IPS-11a (cell line): ENCODE measurements around the gene FA2H.
"Not testable (repeated sequence)": the region's sequence is repeated elsewhere in the genome, so short reads cannot be mapped to it uniquely, and the experiment has no call there.

Experiments
- H3K4me3 ChIP-seq: one replicate; pipeline ENCODE4 v1.5.1; 2013; ENCODE audit warnings: low read depth, low read length, control low read depth

Gene FA2H

DNA sequence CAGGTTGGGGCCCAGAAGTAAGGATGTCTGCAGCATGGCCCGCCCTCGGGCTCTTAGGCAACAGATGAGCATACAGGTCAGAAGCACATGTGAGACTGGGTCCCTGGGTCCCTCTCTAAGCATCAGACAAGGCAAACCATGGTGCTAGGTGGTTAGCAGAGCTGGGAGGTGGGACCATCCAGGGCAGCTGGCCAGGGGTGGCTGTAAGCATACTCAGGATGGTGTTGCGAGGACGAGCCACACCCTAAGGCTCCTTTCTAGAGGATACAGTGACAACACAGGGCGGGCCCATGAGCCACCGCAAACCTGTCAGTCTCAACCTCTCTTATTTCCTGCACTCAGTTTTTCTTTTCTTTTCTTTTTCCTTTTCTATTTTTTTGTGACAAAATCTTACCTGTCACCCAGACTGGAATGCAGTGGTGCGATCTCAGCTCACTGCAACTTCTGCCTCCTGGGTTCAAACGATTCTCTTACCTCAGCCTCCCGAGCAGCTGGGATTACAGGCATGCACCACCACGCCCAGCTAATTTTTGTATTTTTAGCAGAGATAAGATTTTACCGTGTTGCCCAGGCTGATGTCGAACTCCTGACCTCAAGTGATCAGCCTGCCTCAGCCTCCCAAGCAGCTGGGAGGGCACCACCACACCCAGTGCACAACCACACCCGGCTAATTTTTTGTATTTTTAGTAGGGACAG is 3.6 kb downstream of the FA2H start:
- H3K4me3 ChIP-seq, result no peak overlapping the region

DNA sequence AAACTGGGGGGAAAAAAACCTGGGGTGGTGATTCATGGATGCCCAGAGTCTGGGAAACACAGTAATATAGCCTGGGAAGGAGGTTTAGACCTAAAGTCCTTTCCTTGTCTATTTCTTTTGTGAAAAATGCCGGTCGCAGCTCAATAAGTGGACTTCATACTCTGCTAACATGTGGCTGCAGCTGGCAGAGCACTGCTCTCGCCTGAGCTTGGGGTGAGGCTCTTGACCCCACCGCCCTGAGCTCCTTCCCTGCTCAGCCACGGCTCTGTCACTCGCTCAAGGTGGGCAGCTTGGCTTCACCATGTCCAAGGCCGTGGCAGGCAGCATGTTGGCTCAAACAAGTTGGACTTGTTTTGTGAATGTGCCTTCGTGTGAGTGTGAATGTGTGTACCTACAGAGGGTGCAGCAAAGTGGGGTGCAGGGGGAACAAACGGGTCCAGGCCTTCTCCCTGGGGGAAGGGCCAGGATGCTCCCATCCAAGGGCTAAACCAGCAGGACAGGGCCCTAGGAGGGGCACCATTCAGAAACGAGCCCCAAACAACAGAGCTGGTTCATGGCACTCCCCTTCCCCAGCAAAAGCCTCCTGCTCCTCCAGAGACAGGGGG is 4.9 kb downstream of the FA2H start:
- no peak overlapping the region for H3K4me3 ChIP-seq

DNA sequence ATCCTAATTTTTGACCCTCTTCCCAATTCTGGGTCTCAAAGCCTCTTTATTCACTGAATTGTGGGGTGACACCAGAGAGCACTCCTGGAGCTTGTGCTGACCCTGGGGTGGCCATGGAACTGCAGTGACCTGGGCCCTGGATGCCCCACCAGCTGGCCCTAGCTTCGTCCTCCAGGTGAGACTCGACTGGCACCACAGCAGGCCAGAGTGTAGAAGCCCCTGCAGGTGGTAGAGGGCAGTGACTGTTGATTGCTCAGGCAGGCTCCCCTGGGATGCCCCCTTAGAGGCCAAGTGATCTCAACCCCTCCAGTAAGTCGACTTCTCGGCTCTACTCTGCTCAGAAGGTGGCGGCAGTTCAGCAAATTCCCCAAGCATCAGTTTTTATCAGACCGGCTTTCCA is 6.4 kb downstream of the FA2H start:
- no peak overlapping the region for H3K4me3 ChIP-seq

DNA sequence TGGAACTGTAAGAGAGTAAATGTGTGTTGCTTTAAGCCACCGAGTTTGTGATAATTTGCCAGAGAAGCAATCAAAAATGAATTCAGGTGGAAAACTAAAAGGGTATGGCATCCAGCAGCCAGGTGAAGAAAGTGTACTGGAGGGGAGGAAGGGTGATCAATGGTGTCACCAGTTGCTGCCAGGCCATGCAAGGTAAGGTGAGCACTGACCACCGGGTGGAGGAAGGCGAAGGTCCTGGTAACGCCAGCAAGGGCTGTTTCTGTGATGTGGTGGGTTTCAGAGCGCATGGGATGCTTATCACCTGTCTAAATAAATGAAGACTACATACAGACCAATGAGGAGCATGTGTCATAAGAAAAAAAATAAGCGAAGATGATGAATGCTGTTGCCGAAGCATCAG is 6.9 kb downstream of the FA2H start:
- H3K4me3 ChIP-seq, result no peak overlapping the region

DNA sequence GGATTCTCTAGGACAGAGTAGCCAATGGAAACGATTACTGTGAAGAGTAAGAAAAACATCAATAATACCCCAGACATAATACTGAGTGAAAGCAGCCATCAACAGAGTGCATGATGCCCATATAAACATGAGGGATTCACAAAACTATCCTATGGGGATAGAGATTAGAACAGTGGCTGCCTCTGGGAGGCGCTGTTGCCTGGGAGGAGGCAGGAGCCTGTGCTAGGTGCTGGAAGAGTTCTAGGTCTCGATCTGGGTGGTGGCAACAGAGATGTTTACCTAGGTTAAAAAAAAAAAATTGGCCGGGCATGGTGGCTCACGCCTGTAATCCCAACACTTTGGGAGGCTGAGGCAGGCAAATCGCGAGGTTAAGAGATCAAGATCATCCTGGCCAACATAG is 7.9 kb downstream of the FA2H start:
- no peak overlapping the region for H3K4me3 ChIP-seq

DNA sequence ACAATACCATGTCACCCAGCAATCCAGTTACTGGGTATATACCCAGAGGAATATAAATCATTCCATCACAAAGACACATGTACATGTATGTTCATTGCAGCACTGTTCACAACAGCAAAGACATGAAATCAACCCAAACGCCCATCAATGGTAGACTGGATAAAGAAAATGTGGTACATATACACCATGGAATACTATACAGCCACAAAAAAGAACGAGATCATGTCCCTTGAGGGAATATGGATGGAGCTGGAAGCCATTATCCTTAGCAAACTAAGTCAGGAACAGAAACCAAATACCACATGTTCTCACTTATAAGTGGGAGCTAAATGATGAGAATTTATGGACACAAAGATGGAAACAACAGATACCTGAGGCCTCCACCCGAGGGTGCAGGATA is 10.4 kb downstream of the FA2H start:
- not testable (repeated sequence) for H3K4me3 ChIP-seq

DNA sequence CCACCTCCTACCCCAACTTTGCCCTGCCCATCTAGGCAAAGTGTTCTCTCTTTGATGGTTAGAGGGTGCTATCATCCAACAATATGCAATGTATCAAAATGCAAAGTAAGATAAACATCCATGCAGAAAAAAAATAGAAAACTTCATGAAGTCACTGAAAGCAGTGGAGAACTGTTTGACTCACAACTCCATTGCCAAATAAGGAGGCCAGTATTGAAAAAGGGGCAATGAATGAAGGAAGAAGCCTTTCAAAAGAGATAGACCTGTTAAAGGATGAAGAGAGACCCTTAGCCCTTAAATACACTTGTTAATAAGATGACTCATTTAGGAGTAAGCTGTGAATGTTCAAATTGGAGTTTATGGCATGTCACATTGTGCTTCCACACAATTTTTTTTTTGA is 13.0 kb downstream of the FA2H start:
- H3K4me3 ChIP-seq, result no peak overlapping the region

DNA sequence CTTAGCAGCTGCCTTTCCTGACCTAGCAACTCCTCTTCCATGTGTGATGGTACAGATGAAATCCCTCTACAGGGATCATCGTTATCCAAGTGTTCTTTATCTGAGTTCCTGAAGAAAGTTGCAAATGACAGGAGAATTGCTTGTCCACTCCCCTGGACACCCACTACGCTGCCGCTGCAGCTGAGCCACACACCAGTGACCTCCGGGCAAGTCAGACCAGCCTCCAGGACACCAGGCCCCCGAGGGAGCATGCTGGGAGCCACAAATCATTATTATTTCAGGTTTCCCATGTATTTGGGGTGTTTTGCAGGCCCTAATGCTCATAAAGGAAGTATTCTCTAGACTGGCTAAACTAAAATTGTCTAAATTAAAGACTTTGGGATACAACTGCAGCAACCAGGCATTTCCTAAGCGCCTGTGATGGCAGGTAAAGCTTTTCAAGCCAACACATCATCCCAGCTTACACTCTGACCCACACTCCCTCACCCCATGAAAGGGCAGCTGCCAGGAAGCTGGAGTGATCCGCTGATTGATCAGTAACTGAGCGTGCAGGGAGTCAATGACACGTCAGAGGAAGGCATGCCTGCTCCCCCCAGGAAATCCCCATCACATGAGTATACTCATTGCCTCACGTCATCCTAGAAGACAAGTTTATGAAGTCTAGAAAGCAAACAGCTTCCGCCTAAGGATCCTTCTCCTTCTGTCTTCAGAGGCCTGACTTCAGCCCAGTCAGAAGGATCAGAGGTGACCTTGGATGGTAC is 14.4 kb downstream of the FA2H start:
- H3K4me3 ChIP-seq, result no peak overlapping the region

DNA sequence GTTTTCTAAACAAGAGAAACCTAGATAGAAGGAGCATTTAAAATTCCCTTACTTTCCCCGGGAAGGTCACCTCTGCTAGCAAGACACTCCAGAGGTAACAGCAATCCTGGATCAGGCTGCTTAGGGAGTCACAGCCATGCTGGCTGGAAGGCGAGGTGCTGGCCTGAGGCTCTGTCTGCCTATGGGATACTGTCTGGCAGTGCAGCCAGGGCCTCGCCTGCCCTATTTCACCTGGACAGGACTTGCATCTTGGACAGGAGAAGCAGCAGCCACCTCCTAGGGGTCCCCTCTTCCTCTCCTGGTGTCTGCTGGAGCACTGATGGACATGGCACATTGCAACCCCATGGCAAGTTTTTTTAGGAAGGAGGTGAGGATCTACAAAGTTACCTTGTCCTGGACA is 15.1 kb downstream of the FA2H start:
- no peak overlapping the region for H3K4me3 ChIP-seq

DNA sequence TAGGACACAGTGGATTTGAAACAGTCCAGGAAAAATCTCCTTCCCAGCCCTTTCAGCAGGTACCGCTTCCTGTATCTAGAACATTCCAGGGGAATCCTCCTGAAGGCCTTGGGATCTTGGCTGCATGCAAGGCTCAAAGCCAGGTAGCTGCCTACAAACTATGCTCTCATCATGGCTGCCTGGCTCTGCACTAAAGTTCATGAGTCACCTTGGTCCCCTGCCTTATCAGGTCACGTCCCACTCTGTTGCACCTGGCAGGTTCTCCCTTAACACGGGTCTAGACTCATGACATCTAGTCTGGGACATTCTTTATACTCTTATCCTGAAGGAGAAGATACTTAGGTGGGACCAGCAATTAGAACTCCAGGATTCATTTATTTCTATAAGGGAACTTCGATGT is 15.8 kb downstream of the FA2H start:
- no peak overlapping the region for H3K4me3 ChIP-seq

DNA sequence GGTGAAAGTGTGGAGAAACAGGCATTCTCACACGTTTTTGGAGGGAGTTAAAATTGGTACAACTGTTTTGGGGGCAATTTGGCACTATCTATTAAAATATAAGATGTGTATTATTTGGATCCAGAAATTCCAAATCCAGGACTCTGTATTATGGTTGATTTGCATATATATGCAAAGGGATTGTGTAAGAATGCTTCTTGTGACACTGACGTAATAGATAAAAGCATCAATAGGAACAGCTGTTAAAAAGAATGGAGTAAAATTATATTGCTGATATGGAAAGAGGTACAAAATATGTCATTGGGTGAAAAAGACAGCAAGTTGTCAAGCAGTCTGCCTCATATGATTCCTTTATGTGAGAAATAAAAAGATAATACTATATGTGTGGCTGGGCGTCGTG is 17.3 kb downstream of the FA2H start:
- no peak overlapping the region for H3K4me3 ChIP-seq

DNA sequence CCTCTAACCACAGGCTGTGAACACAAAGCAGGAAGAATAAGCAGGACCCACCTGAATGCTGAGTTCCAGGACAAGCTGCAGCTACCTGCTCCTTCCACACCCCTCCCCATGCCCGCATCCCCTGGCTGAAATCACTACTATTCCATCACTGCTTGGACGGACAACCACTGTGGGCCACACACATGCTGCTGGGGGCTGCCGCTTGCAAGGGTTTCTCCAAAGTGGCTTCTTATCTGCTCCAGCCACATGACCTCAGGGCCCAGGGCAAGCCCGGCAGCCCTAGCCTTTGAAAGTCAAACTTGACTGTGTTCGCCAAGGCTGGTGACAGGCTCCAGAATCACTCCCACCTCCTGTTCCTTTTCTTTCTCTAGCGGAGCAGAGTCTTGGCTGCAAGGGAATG is 18.4 kb downstream of the FA2H start:
- H3K4me3 ChIP-seq, result no peak overlapping the region

DNA sequence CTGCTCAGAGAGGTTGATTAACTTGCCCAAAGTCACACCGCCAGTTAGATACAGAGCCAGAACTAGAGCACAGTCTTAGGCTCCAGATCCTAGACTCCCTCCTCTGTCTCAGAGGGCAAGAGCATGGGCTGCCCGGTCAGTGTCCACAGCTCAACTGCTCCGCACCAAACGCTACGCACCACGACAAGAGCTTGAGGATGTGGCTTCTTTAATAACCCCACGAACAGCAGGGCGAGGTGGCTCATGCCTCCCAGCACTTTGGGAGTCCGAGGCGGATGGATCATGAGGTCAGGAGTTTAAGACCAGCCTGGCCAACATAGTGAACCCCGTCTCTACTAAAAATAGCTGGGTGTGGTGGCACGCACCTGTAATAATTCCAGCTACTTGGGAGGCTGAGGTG is 21.4 kb downstream of the FA2H start:
- no peak overlapping the region for H3K4me3 ChIP-seq

DNA sequence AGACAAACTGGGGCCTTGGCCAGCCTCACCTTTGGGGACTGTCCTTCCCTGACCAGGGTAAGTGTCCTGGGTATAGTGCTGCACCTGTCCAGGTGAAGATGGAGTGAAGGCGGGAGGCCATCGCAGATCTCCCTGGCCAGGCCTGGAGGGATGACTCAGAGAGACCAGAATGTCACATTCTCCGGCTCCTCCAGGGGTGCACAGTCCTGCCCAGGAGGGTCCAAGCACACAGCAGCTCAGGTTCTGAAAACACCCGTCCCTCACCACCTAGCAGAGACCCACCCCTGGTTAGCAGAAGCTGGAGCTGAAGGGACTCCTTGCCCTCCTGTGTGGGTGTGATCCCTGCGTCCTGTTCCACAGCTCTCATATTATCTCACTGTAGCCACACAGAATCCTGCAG is 21.9 kb downstream of the FA2H start:
- H3K4me3 ChIP-seq, result no peak overlapping the region

DNA sequence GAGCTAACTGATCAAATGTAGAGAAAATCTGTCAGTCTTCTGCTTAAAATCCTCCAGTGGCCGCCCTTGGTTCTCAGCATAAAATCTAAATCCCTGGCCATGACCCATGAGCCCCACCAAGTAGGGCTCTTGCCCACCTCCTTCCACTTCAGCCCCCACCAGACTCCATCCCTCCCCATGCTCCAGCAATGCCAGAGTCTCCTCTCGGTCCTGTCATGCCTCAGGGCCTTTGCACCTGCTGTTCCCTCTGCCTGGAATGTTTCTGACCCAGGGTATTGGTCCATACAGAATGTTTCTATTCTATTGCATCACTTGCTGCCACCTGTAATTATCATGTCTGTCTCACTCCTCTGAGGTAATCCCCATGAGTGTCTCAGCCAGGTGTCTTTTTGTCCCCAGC is 22.4 kb downstream of the FA2H start:
- no peak overlapping the region for H3K4me3 ChIP-seq

DNA sequence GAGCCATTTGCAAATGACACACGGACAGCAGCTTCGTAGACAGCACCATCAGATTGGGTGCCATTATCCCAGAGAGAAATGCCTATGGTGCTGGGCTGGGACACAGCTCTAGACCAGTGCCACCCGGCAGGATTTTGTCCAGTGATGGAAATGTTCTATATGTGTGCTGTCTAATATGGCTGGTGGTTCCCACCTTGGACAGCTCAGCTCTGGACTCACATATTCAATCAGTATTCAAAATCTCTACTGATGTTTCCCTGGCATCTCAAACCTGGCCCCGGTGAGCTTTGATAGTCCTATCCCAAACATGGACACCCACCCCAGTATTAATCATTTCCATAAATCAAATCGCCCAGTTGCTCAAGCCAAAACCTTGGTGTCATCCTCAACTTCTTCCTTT is 23.0 kb downstream of the FA2H start:
- no peak overlapping the region for H3K4me3 ChIP-seq

DNA sequence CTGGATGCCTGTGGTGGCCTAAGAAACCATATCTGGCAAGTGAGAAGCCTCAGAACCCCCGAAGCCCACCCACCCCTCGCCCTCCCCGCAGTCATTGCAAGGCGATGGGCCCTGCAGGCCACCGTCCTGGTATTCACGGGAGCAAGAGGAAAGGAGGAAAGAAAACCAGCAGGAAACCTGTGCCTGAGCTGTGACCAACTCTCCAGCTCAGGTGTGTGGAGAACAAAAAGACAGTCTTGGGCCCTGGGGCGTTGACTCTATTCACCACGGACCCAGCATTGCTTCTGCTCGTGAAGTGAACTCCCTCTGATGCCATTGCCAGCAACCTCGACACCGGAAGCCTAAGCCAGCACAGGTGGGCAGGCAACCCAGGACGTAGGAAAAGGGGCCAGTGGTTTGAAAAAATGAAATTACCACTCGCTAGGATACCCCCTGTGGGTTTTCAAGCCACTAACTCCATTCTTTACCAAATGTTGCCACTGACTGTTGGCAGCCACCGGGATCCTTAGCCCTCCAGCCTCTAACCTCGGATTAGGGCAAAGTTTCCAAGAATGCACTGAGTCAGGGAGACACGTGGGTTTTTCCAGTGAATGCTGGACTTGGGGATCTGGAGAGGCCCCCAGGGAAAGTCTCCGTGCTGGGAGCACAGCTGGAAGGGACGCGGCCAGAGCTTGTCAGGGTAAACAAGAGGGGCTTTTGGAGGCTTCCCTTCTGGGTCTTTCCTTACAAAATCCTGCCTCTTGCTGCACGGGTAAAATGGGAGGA is 25.1 kb downstream of the FA2H start:
- H3K4me3 ChIP-seq, result no peak overlapping the region

DNA sequence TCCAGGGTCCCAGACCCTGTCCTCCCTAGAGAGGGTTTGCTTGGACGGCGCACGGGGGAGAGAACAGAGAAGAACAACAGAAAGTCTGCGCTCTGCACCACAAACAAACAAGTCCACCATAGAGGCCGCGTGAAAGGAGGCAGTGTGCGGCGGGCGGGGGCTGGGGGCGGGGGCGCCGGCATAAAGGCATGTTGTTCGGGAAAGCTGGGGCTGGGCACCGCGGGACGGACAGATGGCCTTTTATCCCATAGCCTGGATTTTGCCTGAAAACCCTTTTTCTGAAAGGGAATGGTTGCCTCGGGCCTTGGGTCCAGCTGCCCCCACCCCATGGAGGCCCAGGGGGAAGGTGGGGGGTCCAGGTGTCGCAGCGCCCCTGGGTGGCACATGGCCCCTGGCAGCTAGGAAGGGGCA is 26.0 kb downstream of the FA2H start:
- no peak overlapping the region for H3K4me3 ChIP-seq

DNA sequence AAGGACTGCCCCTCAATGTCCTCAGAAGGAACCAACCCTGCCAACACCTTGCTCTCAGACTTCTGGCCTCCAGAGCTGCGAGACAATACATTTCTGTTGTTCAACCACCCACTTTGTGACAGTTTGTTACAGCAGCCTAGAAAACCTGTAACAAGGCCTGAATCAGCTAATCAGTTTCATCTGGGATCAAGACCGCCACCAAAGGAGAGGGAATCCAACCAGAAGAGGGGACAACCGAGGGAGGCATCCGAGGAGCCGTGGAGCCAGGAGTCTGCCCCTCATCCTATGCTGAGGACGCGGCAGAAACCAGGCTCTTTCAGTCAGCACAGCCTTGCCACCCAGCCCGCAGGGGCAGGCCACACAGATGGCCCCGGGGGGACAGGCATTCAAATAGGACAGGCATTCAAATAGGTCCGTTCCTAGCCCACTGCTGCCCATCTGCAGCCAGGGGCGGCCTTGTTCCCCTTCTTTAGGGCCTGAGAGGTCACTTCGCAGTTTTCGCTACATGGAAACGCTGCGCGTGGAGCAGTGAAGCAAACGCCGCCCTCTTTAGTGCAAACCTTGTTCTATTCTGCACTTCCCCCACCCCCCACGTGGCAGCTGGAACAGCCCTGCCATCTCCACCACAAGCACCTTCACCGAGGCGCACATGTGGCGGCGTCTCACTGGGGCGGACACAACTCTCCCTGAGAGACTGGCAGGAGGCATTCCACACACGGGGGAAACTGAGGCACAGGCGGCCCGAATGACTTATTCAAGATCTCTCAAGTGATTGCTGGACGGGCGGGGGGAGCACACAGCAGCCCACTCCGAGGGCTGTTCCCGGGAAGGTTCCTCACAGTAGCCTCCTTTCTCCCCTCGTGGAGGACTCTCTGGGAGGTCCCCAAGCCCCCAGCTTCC is 26.7 kb downstream of the FA2H start:
- no peak overlapping the region for H3K4me3 ChIP-seq

DNA sequence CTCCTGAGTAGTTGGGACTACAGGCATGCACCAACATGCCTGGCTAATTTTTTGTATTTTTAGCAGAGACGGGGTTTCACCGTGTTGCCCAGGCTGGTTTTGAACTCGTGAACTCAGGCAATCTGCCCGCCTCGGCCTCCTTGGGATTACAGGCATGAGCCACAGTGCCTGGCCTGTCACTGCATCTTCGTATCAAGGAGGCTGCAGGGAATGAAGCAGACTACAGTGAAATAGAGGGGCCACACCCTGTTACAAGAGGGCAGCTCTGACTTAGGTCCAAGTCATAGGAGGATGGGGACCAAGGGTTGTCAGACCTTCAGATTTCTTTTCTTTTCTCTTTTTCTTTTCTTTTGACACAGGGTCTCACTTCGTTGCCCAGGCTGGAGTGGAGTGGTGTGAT is 28.7 kb downstream of the FA2H start:
- H3K4me3 ChIP-seq, result no peak overlapping the region
